Left ventricle myocardium inferior (tissue), 1 donor: ENCODE results near the gene HDGFL3. TPM values are rescaled to one million over a fixed set of nuclear protein-coding genes. Genes with fewer than 3 reads are reported as not detected.

ENCODE experiments used
- DNase-seq: peaks from one replicate; pipeline ENCODE4 v3.0.0-alpha.2; 2020
- H3K27ac ChIP-seq: fragments of 200-600 bp; replicated peaks from 2 replicates; pipeline ENCODE4 v1.8.0; 2021
- H3K27me3 ChIP-seq: fragments of 200-600 bp; 2 replicates; pipeline ENCODE4 v1.8.0; 2021; ENCODE audit warnings: low read depth
- H3K36me3 ChIP-seq: fragments of 200-600 bp; 2 replicates; pipeline ENCODE4 v1.8.0; 2021
- H3K4me1 ChIP-seq: fragments of 200-600 bp; 2 replicates; pipeline ENCODE4 v1.8.0; 2021
- H3K4me3 ChIP-seq: fragments of 200-600 bp; 2 replicates; pipeline ENCODE4 v1.8.0; 2021; ENCODE audit warnings: mild to moderate bottlenecking, moderate library complexity
- H3K9me3 ChIP-seq: fragments of 200-600 bp; replicated peaks from 2 replicates; pipeline ENCODE4 v1.8.0; 2021
- CTCF ChIP-seq: fragments of 200-600 bp; IDR thresholded peaks from 2 replicates; pipeline ENCODE4 v1.8.0; 2021; ENCODE audit warnings: antibody characterized with exemption, mild to moderate bottlenecking, borderline replicate concordance
- intact Hi-C: fragments of 100-400 bp; cut with micrococcal nuclease; formaldehyde crosslinking; loops from one replicate; pipeline ENCODE4 v1.11.0; 2022
- total RNA-seq: library from RNA; stranded (reverse); fragmentation: NEBNext Ultra II Directional; extraction: Animal tissue kit (Norgen Biotek cat#: 25700); gene quantifications from one replicate; pipeline ENCODE4 v1.2.1, GENCODE V29; 2021
- donor health status: DM: no; HTN: yes; CAD: no; lungs with severe emphysema.

HDGFL3 gene
- total RNA-seq, 1 donor from 2014 or later, result 38.0 TPM

GRCh38 chr15:83194528-83194927 is 13.1 kb downstream of the HDGFL3 start:
- no peaks in the 10 kb centered on the region for H3K36me3 ChIP-seq
- intact Hi-C loops, result no loop called here
- H3K27me3 ChIP-seq, result no peaks in the 10 kb centered on the region
- no peak for DNase-seq
- H3K9me3 ChIP-seq, result no peaks in the 10 kb centered on the region
- no peak overlapping the region for H3K27ac ChIP-seq
- no peak for TF ChIP-seq CTCF
- no peak overlapping the region for H3K4me3 ChIP-seq
- H3K4me1 ChIP-seq, result peaks cover 50% of the 10 kb centered on the region

GRCh38 chr15:83193721-83194120 is 13.9 kb downstream of the HDGFL3 start:
- H3K4me1 ChIP-seq, result peaks cover 49% of the 10 kb centered on the region
- no peak overlapping the region for H3K27ac ChIP-seq
- no peak for DNase-seq
- no peaks in the 10 kb centered on the region for H3K9me3 ChIP-seq
- H3K36me3 ChIP-seq, result no peaks in the 10 kb centered on the region
- no peak overlapping the region for H3K4me3 ChIP-seq
- intact Hi-C loops, result no loop called here
- H3K27me3 ChIP-seq, result no peaks in the 10 kb centered on the region
- TF ChIP-seq CTCF, result no peak

- H3K9me3 ChIP-seq, result no peaks in the 10 kb centered on the region
- intact Hi-C loops, result no loop called here
- H3K27ac ChIP-seq, result no peak overlapping the region
- no peak overlapping the region for H3K4me3 ChIP-seq
- DNase-seq, result no peak
- peaks cover 40% of the 10 kb centered on the region for H3K4me1 ChIP-seq
- no peak for TF ChIP-seq CTCF
- H3K27me3 ChIP-seq, result no peaks in the 10 kb centered on the region
- no peaks in the 10 kb centered on the region for H3K36me3 ChIP-seq
Measured at GRCh38 chr15:83192742-83193141, 14.9 kb downstream of the HDGFL3 start.

- no peaks in the 10 kb centered on the region for H3K9me3 ChIP-seq
- intact Hi-C loops, result no loop called here
- no peaks in the 10 kb centered on the region for H3K36me3 ChIP-seq
- no peak for TF ChIP-seq CTCF
- H3K4me3 ChIP-seq, result no peak overlapping the region
- H3K27ac ChIP-seq, result no peak overlapping the region
- DNase-seq, result no peak
- H3K27me3 ChIP-seq, result no peaks in the 10 kb centered on the region
- H3K4me1 ChIP-seq, result peaks cover 34% of the 10 kb centered on the region
Measured at GRCh38 chr15:83190450-83190849, 17.2 kb downstream of the HDGFL3 start.

- Histone ChIP-seq H3K36me3 (no peaks in the 10 kb centered on the region), H3K4me3 (no peak overlapping the region), H3K27me3 (no peaks in the 10 kb centered on the region), H3K27ac (no peak overlapping the region), H3K9me3 (no peaks in the 10 kb centered on the region), H3K4me1 (no peaks in the 10 kb centered on the region)
- no peak for TF ChIP-seq CTCF
- intact Hi-C loops, result no loop called here
- no peak for DNase-seq
Measured at GRCh38 chr15:83185561-83185960, 22.1 kb downstream of the HDGFL3 start.

GRCh38 chr15:83178869-83179325 is 28.7 kb downstream of the HDGFL3 start:
- Histone ChIP-seq H3K36me3 (no peaks in the 10 kb centered on the region), H3K4me1 (peaks cover 12% of the 10 kb centered on the region), H3K4me3 (no peak overlapping the region), H3K27ac (no peak overlapping the region), H3K27me3 (no peaks in the 10 kb centered on the region), H3K9me3 (no peaks in the 10 kb centered on the region)
- no peak for TF ChIP-seq CTCF
- no peak for DNase-seq
- intact Hi-C loops, result no loop called here
